NCI-H82 treated with DMSO at 0.1 percent for 48 hours (cell line): ENCODE measurements around the gene PKLR.

Source experiments
- DNase-seq: peaks from one replicate; lab custom pipeline; 2025; ENCODE audit not compliant: unreplicated experiment; lab: John Stamatoyannopoulos, UW

The PKLR gene

GRCh38 chr1:155285631-155286044 lies 15.6 kb downstream of the PKLR start:
- DNase-seq: no peak

- DNase-seq: no peak
Observed at GRCh38 chr1:155285063-155285462, 16.2 kb downstream of the PKLR start.

GRCh38 chr1:155284476-155284875 lies 16.8 kb downstream of the PKLR start:
- no peak for DNase-seq

GRCh38 chr1:155282488-155283091 lies 18.6 kb downstream of the PKLR start:
- DNase-seq: no peak

- DNase-seq: no peak
Observed at GRCh38 chr1:155279268-155279667, 22.0 kb downstream of the PKLR start.

- DNase-seq: no peak
Observed at GRCh38 chr1:155278689-155279160, 22.5 kb downstream of the PKLR start.

GRCh38 chr1:155277902-155278688 lies 23.1 kb downstream of the PKLR start:
- peak; percentile 51 for DNase-seq

- peak; percentile 98 for DNase-seq
Observed at GRCh38 chr1:155277070-155277901, 24.0 kb downstream of the PKLR start, which contains the start of gene HCN3. HCN3 (plus strand) TSS chr1:155277463; CDS start chr1:155277591, 128 bp downstream.

- DNase-seq: peak; percentile 98
Observed at GRCh38 chr1:155273343-155274245, 27.6 kb downstream of the PKLR start, which contains the start of gene CLK2. CLK2 (minus strand) TSS chr1:155273504; CDS start chr1:155270977, 2,527 bp downstream.

GRCh38 chr1:155272466-155273342 lies 28.5 kb downstream of the PKLR start:
- DNase-seq: peak; percentile 26

- DNase-seq: no peak
Observed at GRCh38 chr1:155269381-155269780, 31.9 kb downstream of the PKLR start.

- DNase-seq: no peak
Observed at GRCh38 chr1:155268630-155269029, 32.6 kb downstream of the PKLR start.

- DNase-seq: no peak
Observed at GRCh38 chr1:155267373-155267772, 33.9 kb downstream of the PKLR start.

GRCh38 chr1:155266553-155266952 lies 34.7 kb downstream of the PKLR start:
- DNase-seq: no peak

- DNase-seq: no peak
Observed at GRCh38 chr1:155263067-155263466, 38.2 kb downstream of the PKLR start.

- peak; percentile 99 for DNase-seq
Observed at GRCh38 chr1:155261852-155262673, 39.2 kb downstream of the PKLR start, which contains the start of gene SCAMP3. SCAMP3 (minus strand) TSS chr1:155262360; CDS start chr1:155262151, 209 bp downstream.

- DNase-seq: no peak
Observed at GRCh38 chr1:155261493-155261851, 39.8 kb downstream of the PKLR start.

GRCh38 chr1:155260276-155260675 lies 41.0 kb downstream of the PKLR start:
- DNase-seq: no peak
